HCT116 (cell line): Measurements from ENCODE around the gene ARID5A. TPM values are rescaled to one million over a fixed set of nuclear protein-coding genes. Genes with fewer than 3 reads are reported as not detected.

ENCODE experiments used
- ATAC-seq: fragments of 200-7000 bp; cut with Tn5 transposase; 2 replicates; pipeline ENCODE4 v1.9.1; 2020; ENCODE audit warnings: mild to moderate bottlenecking, moderate library complexity
- BruUV-seq: library from RNA; stranded (reverse); fragments of 400-500 nt; replicated peaks from 2 replicates; lab custom pipeline; 2021; lab: Mats Ljungman, UMichigan
- CTCF ChIA-PET: fragments of 300-600 bp; sonication (Branson Sonifier 250); formaldehyde crosslinking; loops from one replicate; lab custom pipeline; 2021; ENCODE audit warnings: antibody characterized with exemption; lab: Charles Lee
- POLR2A ChIA-PET: fragments of 300-600, 350-600 bp; sonication (Branson Sonifier 250); formaldehyde crosslinking; loops from one replicate; lab custom pipeline; 2021; ENCODE audit warnings: antibody characterized with exemption; lab: Charles Lee
- RAD21 ChIA-PET, 2 experiments: fragments of 300-600 bp; sonication (Branson Sonifier 250); formaldehyde crosslinking; loops; one replicate each; lab custom pipeline; 2023; ENCODE audit warnings: low total read pairs in 2 of 2; ENCODE audit not compliant: uncharacterized antibody in 2 of 2, unreplicated experiment in 2 of 2, low non-redundant PET in 1 of 2; lab: Charles Lee
- DNase-seq: peaks from one replicate; pipeline ENCODE4 v3.0.0-alpha.2; 2010; ENCODE audit warnings: low read depth, low spot score
- H2AFZ ChIP-seq: fragments of 200-600 bp; shearing (Covaris generic), sonication (generic); 2 replicates; pipeline ENCODE4 v1.6.1; 2017; ENCODE audit warnings: low read depth, mixed run types, mixed read lengths, antibody characterized with exemption, low read length; ENCODE audit not compliant: poor library complexity, severe bottlenecking
- H3K27ac ChIP-seq: 2 replicates; pipeline ENCODE4 v1.5.1; 2012; ENCODE audit warnings: low read depth, low read length
- H3K27me3 ChIP-seq: fragments of 200-600 bp; sonication (generic); 2 replicates; pipeline ENCODE4 v1.6.1; 2016; ENCODE audit warnings: mixed run types, low read length, mixed read lengths; ENCODE audit not compliant: insufficient read depth
- H3K36me3 ChIP-seq, 2 experiments: fragments of 200-500 bp in 1 of 2; fragments of 200-600 bp in 1 of 2; sonication (Bioruptor generic) in 1 of 2; sonication (generic) in 1 of 2; 2 replicates each; pipeline versions ENCODE4 v1.5.1 to v1.6.1; 2014 to 2016; ENCODE audit warnings: low read length in 2 of 2, inconsistent platforms in 1 of 2, mixed read lengths in 1 of 2, mixed run types in 1 of 2; ENCODE audit not compliant: insufficient read depth in 2 of 2, control insufficient read depth in 1 of 2
- H3K4me1 ChIP-seq, 2 experiments: fragments of 200-600 bp in 1 of 2; sonication (generic) in 1 of 2; 2 replicates each; pipeline versions ENCODE4 v1.5.1 to v1.6.1; 2012 to 2017; ENCODE audit warnings: low read length in 2 of 2, inconsistent platforms in 1 of 2, mild to moderate bottlenecking in 1 of 2, mixed read lengths in 1 of 2, mixed run types in 1 of 2, moderate library complexity in 1 of 2; ENCODE audit not compliant: insufficient read depth in 2 of 2, control insufficient read depth in 1 of 2
- H3K4me2 ChIP-seq: fragments of 200-600 bp; sonication (generic); 2 replicates; pipeline ENCODE4 v1.6.1; 2017; ENCODE audit warnings: mixed run types, low read length, mixed read lengths
- H3K4me3 ChIP-seq, 2 experiments: fragments of 200-600 bp in 1 of 2; sonication (generic) in 1 of 2; replicated peaks in 1 of 2; 2 replicates each; pipeline ENCODE4 v1.5.1; 2011 to 2016; ENCODE audit warnings: low read length in 2 of 2, control low read depth in 1 of 2, low read depth in 1 of 2, mild to moderate bottlenecking in 1 of 2, mixed read lengths in 1 of 2, mixed run types in 1 of 2
- H3K79me2 ChIP-seq: fragments of 200-600 bp; sonication (generic); 2 replicates; pipeline ENCODE4 v1.6.1; 2017; ENCODE audit warnings: mild to moderate bottlenecking, mixed run types, low read length, moderate library complexity, mixed read lengths; ENCODE audit not compliant: insufficient read depth
- H3K9ac ChIP-seq: fragments of 200-600 bp; sonication (generic); 2 replicates; pipeline ENCODE4 v1.6.1; 2016; ENCODE audit warnings: low read length, mixed read lengths
- H3K9me2 ChIP-seq: fragments of 200-600 bp; sonication (generic), shearing (Covaris generic); 2 replicates; pipeline ENCODE4 v1.6.1; 2017; ENCODE audit warnings: mixed run types, mild to moderate bottlenecking, moderate library complexity; ENCODE audit not compliant: insufficient read depth
- H3K9me3 ChIP-seq, 2 experiments: fragments of 200-500 bp in 1 of 2; fragments of 200-600 bp in 1 of 2; sonication (Bioruptor generic) in 1 of 2; sonication (generic) in 1 of 2; 2 replicates each; pipeline ENCODE4 v1.6.1; 2014 to 2017; ENCODE audit warnings: low read length in 2 of 2, mixed read lengths in 2 of 2, inconsistent platforms in 1 of 2, low read depth in 1 of 2, mild to moderate bottlenecking in 1 of 2, mixed run types in 1 of 2, moderate library complexity in 1 of 2; ENCODE audit not compliant: control insufficient read depth in 1 of 2, insufficient read depth in 1 of 2
- H4K20me1 ChIP-seq: fragments of 200-600 bp; sonication (generic), shearing (Covaris generic); 2 replicates; pipeline ENCODE4 v1.6.1; 2017; ENCODE audit warnings: mixed run types, mild to moderate bottlenecking, moderate library complexity; ENCODE audit not compliant: insufficient read depth
- EGR1 ChIP-seq: IDR thresholded peaks from 2 replicates; pipeline ENCODE4 v1.6.1; 2012; ENCODE audit warnings: low read depth
- FOSL1 ChIP-seq: IDR thresholded peaks from 2 replicates; pipeline ENCODE4 v1.6.1; 2012; ENCODE audit warnings: low read depth
- JUND ChIP-seq: IDR thresholded peaks from 2 replicates; pipeline ENCODE4 v1.6.1; 2012
- POLR2AphosphoS5 ChIP-seq: IDR thresholded peaks from 2 replicates; pipeline ENCODE4 v1.6.1; 2011; ENCODE audit warnings: mild to moderate bottlenecking, low read depth, low read length, moderate library complexity
- intact Hi-C: fragments of 100-400 bp; cut with micrococcal nuclease; formaldehyde crosslinking; loops from 2 replicates; pipeline ENCODE4 v1.10.0; 2022
- total RNA-seq: library from RNA; stranded (reverse); gene quantifications from one replicate; pipeline ENCODE4 v1.2.1, GENCODE V29; 2021; ENCODE audit not compliant: unreplicated experiment
- TF ChIP-seq, protein P1 (sequence below), 3 experiments: fragments of 200-600 bp in 1 of 3; sonication (generic) in 1 of 3; IDR thresholded peaks in 2 of 3; conservative IDR thresholded peaks in 1 of 3; 2 replicates each; pipeline ENCODE4 v1.5.1; 2012 to 2017; ENCODE audit warnings: low read depth in 2 of 3, low read length in 2 of 3, antibody characterized with exemption in 1 of 3, borderline replicate concordance in 1 of 3, control low read depth in 1 of 3, mild to moderate bottlenecking in 1 of 3, mixed read lengths in 1 of 3, mixed run types in 1 of 3, moderate library complexity in 1 of 3; ENCODE audit not compliant: insufficient read depth in 1 of 3
- TF ChIP-seq, protein P2 (sequence below): IDR thresholded peaks from 2 replicates; pipeline ENCODE4 v1.6.1; 2012; ENCODE audit warnings: low read depth
- TF ChIP-seq, protein P3 (sequence below): IDR thresholded peaks from 2 replicates; pipeline ENCODE4 v1.6.1; 2012

The ARID5A gene
- total RNA-seq, 1 experiment from 2014 or later: 8.2 TPM

DNA sequence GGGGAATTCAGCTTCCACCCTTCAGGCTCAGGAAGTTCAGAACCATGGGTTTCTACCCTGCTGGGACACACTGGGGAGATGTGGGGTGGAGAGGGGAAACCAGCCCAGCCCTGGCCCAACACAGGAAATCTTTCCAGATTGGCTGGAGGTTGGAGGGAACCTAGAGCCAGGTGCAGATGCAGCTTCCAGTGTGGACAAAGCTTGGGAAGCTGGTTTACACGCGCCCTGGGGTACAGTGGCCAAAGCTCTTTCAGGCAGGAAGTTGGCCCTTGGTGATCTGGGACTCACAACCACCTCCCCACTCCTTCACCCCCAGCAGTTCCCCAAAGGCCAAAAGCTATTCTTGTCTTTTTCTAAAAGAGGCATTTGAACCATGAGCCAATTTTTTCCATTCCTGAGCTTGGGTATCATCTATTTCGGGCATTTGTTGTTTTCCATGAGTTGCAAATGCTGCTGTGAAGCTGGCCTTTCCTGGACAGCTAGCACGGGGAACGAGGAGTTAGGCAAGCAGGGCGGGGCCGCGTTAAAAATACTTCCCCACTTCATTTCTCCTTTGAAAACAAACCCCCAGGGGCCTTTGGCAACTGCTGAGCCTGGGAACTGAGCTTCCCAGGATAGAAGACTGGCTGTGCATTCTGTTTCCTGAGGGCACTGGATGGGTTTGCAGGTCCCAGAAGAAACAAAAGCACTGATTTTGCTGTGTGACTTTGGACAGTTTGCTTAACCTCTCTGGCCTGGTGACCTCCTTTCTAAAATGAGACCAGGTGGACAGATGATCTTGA is 3.1 kb upstream of the ARID5A start:
- Histone ChIP-seq H2AFZ (no peak overlapping the region), H3K79me2 (no peaks in the 10 kb centered on the region), H3K36me3 (no peaks in the 10 kb centered on the region), H3K9me3 (no peaks in the 10 kb centered on the region), H3K4me3 (no peak overlapping the region), H3K9me2 (no peaks in the 10 kb centered on the region), H3K27ac (no peak overlapping the region; the same call in 1 of the 2 replicates), H3K4me2 (no peak overlapping the region), H3K9ac (no peak overlapping the region), H4K20me1 (no peaks in the 10 kb centered on the region), H3K27me3 (no peaks in the 10 kb centered on the region), H3K4me1 (peaks cover 12 to 48% of the 10 kb centered on the region in 2 experiments)
- POLR2A ChIA-PET: no interaction called here
- CTCF ChIA-PET: interaction anchor here (1.4 to 2.5 kb wide), 2 partner anchors 16 to 21 kb away, joined by 6 to 9 read pairs; no protein-coding TSS in a partner anchor
- no peak for DNase-seq
- no peak for ATAC-seq
- TF ChIP-seq, protein P1, sequence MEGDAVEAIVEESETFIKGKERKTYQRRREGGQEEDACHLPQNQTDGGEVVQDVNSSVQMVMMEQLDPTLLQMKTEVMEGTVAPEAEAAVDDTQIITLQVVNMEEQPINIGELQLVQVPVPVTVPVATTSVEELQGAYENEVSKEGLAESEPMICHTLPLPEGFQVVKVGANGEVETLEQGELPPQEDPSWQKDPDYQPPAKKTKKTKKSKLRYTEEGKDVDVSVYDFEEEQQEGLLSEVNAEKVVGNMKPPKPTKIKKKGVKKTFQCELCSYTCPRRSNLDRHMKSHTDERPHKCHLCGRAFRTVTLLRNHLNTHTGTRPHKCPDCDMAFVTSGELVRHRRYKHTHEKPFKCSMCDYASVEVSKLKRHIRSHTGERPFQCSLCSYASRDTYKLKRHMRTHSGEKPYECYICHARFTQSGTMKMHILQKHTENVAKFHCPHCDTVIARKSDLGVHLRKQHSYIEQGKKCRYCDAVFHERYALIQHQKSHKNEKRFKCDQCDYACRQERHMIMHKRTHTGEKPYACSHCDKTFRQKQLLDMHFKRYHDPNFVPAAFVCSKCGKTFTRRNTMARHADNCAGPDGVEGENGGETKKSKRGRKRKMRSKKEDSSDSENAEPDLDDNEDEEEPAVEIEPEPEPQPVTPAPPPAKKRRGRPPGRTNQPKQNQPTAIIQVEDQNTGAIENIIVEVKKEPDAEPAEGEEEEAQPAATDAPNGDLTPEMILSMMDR (IDR thresholded peaks at IDR 0.05 in 2 of 3, conservative IDR thresholded peaks at IDR 0.05 in 1 of 3; ENCODE audit: borderline replicate concordance in 1 of 3, insufficient read depth in 1 of 3, low read depth in 2 of 3, low read length in 2 of 3): no peak
- no peak for TF ChIP-seq JUND
- TF ChIP-seq, protein P2, sequence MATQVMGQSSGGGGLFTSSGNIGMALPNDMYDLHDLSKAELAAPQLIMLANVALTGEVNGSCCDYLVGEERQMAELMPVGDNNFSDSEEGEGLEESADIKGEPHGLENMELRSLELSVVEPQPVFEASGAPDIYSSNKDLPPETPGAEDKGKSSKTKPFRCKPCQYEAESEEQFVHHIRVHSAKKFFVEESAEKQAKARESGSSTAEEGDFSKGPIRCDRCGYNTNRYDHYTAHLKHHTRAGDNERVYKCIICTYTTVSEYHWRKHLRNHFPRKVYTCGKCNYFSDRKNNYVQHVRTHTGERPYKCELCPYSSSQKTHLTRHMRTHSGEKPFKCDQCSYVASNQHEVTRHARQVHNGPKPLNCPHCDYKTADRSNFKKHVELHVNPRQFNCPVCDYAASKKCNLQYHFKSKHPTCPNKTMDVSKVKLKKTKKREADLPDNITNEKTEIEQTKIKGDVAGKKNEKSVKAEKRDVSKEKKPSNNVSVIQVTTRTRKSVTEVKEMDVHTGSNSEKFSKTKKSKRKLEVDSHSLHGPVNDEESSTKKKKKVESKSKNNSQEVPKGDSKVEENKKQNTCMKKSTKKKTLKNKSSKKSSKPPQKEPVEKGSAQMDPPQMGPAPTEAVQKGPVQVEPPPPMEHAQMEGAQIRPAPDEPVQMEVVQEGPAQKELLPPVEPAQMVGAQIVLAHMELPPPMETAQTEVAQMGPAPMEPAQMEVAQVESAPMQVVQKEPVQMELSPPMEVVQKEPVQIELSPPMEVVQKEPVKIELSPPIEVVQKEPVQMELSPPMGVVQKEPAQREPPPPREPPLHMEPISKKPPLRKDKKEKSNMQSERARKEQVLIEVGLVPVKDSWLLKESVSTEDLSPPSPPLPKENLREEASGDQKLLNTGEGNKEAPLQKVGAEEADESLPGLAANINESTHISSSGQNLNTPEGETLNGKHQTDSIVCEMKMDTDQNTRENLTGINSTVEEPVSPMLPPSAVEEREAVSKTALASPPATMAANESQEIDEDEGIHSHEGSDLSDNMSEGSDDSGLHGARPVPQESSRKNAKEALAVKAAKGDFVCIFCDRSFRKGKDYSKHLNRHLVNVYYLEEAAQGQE: no peak
- TF ChIP-seq FOSL1: no peak
- TF ChIP-seq, protein P3, sequence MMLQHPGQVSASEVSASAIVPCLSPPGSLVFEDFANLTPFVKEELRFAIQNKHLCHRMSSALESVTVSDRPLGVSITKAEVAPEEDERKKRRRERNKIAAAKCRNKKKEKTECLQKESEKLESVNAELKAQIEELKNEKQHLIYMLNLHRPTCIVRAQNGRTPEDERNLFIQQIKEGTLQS: no peak
- no peak for TF ChIP-seq EGR1
- no peak for TF ChIP-seq POLR2AphosphoS5
- no TSS peak for BruUV-seq
- RAD21 ChIA-PET: no interaction called here
- intact Hi-C loops: no loop called here
